Measurements from ENCODE around the gene RDX.

RDX gene

DNA sequence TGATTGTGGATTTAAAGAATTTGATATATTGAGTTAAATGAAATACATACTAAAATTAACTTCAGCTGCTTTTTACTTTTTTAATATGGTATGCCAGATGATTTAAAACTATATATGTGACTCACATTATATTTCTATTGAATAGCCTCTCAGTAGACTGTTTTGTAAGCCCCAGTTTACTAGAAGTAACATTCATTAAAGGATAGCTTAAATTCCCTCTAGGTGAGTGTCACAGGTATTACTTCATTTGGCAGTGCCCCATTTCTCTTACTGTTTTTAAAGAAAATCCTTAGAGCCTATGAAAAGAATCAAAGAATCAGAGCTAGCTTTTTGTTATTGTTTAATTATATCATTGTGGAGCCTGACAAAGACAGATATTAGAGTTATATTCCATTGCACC is 154.6 kb downstream of the RDX start:
- no peak for DNase-seq (ENCODE audit: low read depth)
- no peak overlapping the region for H3K4me3 ChIP-seq (ENCODE audit: control insufficient read depth, low read depth, low read length)
- TF ChIP-seq, protein P1, sequence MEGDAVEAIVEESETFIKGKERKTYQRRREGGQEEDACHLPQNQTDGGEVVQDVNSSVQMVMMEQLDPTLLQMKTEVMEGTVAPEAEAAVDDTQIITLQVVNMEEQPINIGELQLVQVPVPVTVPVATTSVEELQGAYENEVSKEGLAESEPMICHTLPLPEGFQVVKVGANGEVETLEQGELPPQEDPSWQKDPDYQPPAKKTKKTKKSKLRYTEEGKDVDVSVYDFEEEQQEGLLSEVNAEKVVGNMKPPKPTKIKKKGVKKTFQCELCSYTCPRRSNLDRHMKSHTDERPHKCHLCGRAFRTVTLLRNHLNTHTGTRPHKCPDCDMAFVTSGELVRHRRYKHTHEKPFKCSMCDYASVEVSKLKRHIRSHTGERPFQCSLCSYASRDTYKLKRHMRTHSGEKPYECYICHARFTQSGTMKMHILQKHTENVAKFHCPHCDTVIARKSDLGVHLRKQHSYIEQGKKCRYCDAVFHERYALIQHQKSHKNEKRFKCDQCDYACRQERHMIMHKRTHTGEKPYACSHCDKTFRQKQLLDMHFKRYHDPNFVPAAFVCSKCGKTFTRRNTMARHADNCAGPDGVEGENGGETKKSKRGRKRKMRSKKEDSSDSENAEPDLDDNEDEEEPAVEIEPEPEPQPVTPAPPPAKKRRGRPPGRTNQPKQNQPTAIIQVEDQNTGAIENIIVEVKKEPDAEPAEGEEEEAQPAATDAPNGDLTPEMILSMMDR (conservative IDR thresholded peaks at IDR 0.05; ENCODE audit: control insufficient read depth, insufficient read depth, low read depth, low read length), result no peak

DNA sequence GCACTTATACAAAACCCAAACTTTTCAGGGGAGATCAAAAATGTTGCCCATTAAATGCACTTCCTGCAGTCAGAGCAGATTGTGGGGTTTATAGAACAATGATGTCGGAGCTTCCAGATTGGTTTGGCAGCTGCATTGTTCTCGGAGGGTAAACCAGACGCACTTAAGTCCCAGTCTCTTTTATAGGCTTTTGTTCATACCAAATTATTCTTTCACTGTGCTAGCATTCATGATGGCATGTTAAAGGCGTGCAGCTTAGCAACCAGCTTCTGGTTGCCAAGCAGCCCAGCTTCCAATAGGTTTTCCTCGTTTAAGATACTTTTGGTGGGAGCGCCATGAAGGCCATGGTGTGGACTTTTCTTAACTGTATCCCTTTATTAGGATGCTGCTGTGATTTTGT is 162.3 kb downstream of the RDX start:
- TF ChIP-seq, protein P1 (conservative IDR thresholded peaks at IDR 0.05; ENCODE audit: control insufficient read depth, insufficient read depth, low read depth, low read length), result no peak
- no peak overlapping the region for H3K4me3 ChIP-seq (ENCODE audit: control insufficient read depth, low read depth, low read length)
- no peak for DNase-seq (ENCODE audit: low read depth)

DNA sequence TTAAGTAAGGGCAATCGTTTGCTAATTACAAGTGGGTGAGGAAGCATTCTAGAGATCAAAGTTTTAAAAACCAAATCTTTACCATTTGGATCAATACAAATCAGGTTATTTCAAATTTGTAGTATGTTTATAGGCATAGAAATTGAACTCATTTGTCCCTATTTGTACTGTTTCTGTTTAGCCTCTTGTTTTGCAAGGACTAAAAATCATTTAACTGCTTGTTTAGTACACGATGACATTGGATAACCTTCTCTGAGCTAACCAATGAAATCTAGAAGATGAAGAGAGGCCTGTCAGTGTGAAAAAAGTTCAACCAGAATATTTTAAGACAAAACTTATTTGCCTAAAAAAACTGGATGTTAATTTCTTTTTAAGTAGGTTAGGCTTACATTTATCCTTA is 163.3 kb downstream of the RDX start:
- TF ChIP-seq, protein P1 (conservative IDR thresholded peaks at IDR 0.05; ENCODE audit: control insufficient read depth, insufficient read depth, low read depth, low read length), result no peak
- no peak for DNase-seq (ENCODE audit: low read depth)

DNA sequence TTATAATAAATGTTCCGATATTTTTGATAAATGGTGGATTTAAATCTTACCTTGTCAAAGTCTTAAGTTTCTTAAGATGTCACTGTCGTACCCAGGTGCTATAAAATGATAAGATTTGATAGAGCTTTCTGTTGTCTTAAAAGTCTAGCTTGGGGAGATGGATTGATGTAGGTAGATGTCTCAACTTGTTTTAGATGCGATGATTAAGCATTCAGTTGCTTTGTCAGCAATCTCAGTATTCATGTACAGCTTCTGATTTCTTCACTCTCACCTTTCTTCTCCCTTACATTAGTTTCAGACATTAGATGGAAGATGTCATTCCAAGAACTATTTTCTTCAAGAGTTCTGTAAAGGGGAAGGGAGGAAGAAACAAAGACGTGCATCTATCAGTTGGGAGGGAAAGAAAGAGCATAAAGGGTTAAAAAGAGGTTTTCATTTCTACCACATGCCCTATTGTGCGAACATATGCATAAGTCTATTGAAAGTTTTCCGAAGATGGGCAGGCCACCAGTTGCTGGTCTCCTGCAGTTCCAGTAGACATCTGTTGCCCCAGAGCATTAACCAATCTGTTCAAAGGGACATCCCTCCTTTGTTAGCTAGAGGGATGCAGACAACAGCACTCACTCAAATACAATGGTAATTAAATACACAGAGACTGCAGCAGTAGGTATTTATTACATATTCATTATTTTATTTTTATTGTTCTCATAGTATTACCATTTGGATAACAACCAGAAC is 164.9 kb downstream of the RDX start:
- TF ChIP-seq, protein P1 (conservative IDR thresholded peaks at IDR 0.05; ENCODE audit: control insufficient read depth, insufficient read depth, low read depth, low read length), result no peak

More for the DNA sequence above, 163.3 kb downstream of the RDX start:
- no peak overlapping the region for H3K4me3 ChIP-seq (ENCODE audit: control insufficient read depth, low read depth, low read length)

DNA sequence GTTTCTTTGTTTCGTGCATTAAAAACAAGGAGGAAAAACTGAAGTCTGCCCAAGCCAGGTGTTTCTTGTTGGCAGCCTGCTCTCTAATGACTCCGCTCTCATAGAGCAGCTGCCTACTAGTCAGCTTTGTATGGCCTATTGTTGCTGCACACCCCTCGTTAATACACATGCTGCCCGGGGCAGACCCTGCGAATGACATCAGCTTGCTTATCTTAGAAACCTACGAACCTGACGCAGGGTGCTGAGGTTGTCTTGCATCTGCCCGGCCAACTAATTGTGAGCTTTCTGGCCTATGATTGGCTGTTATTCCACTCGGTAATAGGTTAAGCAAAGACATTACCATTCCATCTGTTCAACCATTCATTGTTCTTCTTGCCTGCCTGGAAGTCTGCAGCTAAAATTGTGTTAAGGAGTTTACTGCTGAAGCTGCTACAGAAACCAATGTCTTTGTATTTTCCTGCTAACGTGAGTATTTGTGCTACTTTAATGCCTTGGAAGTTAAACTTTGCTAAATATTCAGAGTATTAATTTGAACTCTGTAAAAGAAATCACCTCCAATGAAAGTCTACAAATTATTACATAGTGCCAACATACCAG is 165.7 kb downstream of the RDX start:
- TF ChIP-seq, protein P1 (conservative IDR thresholded peaks at IDR 0.05; ENCODE audit: control insufficient read depth, insufficient read depth, low read depth, low read length), result no peak
- no peak for DNase-seq (ENCODE audit: low read depth)
- no peak overlapping the region for H3K4me3 ChIP-seq (ENCODE audit: control insufficient read depth, low read depth, low read length)

More for the DNA sequence above, 164.9 kb downstream of the RDX start:
- no peak overlapping the region for H3K4me3 ChIP-seq (ENCODE audit: control insufficient read depth, low read depth, low read length)
- DNase-seq (ENCODE audit: low read depth), result no peak

DNA sequence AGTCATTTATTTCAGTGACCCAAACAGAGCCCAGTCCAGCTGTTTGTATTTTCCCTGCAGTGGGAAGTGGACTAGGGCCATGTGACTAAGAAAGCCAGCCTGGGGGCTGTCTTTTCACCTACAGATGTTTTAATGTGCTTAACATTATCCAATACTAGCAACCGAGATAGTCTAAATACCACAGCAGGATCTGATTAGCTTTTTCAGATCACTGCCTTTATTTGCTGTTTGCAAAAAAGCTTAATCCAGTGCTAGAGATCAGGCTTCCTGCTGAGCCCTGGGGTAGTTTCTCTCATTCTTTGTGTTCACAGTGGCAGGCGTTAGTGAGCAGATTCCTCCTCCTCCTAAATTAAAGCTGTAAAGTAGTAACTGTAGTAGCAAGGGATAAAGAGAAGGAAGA is 168.3 kb downstream of the RDX start:
- H3K4me3 ChIP-seq (ENCODE audit: control insufficient read depth, low read depth, low read length), result no peak overlapping the region
- peak; percentile 84 for DNase-seq (ENCODE audit: low read depth)
- TF ChIP-seq, protein P1 (conservative IDR thresholded peaks at IDR 0.05; ENCODE audit: control insufficient read depth, insufficient read depth, low read depth, low read length), result no peak
